PC-3 (cell line): Measurements from ENCODE around the gene ZNF469. TPM values are rescaled to one million over a fixed set of nuclear protein-coding genes. Genes with fewer than 3 reads are reported as not detected.

ENCODE experiments used
- ATAC-seq: fragments of 200-7000 bp; cut with Tn5 transposase; 2 replicates; pipeline ENCODE4 v1.9.1; 2020; ENCODE audit warnings: mild to moderate bottlenecking, moderate library complexity
- BruUV-seq: library from RNA; stranded (reverse); fragments of 400-500 nt; replicated peaks from 2 replicates; lab custom pipeline; 2021; lab: Mats Ljungman, UMichigan
- CTCF ChIA-PET: fragments of 300-600 bp; sonication (Branson Sonifier 250); formaldehyde crosslinking; loops from one replicate; lab custom pipeline; 2022; ENCODE audit warnings: antibody characterized with exemption; lab: Charles Lee
- POLR2A ChIA-PET: fragments of 300-600 bp; sonication (Branson Sonifier 250); formaldehyde crosslinking; loops from one replicate; lab custom pipeline; 2022; ENCODE audit warnings: antibody characterized with exemption; ENCODE audit not compliant: unreplicated experiment; lab: Charles Lee
- DNase-seq: peaks from one replicate; pipeline ENCODE4 v3.0.0-alpha.2; 2015
- H2AFZ ChIP-seq: fragments of 300-600 bp; sonication (generic); 2 replicates; pipeline ENCODE4 v1.6.0; 2016; ENCODE audit warnings: antibody characterized with exemption, low read length
- H3F3A ChIP-seq: fragments of 300-600 bp; sonication (generic); one replicate; pipeline ENCODE4 v1.6.0; 2017; ENCODE audit warnings: antibody characterized with exemption, low read length, control low read depth, mild to moderate bottlenecking; ENCODE audit not compliant: unreplicated experiment
- H3K27ac ChIP-seq: fragments of 300-600 bp; sonication (generic); 2 replicates; pipeline ENCODE4 v1.5.1; 2016; ENCODE audit warnings: mild to moderate bottlenecking, low read length
- H3K27me3 ChIP-seq: fragments of 300-600 bp; sonication (generic); 2 replicates; pipeline ENCODE4 v1.6.1; 2016; ENCODE audit warnings: low read length, mixed read lengths
- H3K36me3 ChIP-seq: fragments of 300-600 bp; sonication (generic); 2 replicates; pipeline ENCODE4 v1.6.1; 2016; ENCODE audit warnings: low read depth, mixed run types, low read length, mixed read lengths
- H3K4me1 ChIP-seq: fragments of 300-600 bp; sonication (generic); 2 replicates; pipeline ENCODE4 v1.5.1; 2016; ENCODE audit warnings: low read length; ENCODE audit not compliant: insufficient read depth
- H3K4me2 ChIP-seq: fragments of 300-600 bp; sonication (generic); 2 replicates; pipeline ENCODE4 v1.6.0; 2016; ENCODE audit warnings: low read length
- H3K4me3 ChIP-seq: fragments of 300-600 bp; sonication (generic); 2 replicates; pipeline ENCODE4 v1.5.1; 2016; ENCODE audit warnings: mild to moderate bottlenecking, low read length, mixed read lengths
- H3K79me2 ChIP-seq: fragments of 300-600 bp; sonication (generic); 2 replicates; pipeline ENCODE4 v1.6.1; 2017; ENCODE audit warnings: low read length, mixed read lengths
- H3K9ac ChIP-seq: fragments of 300-600 bp; sonication (generic); 2 replicates; pipeline ENCODE4 v1.6.0; 2016; ENCODE audit warnings: mild to moderate bottlenecking, low read length
- H3K9me2 ChIP-seq: fragments of 300-600 bp; sonication (generic); replicated peaks from 2 replicates; pipeline ENCODE4 v1.6.1; 2016; ENCODE audit warnings: mixed run types, low read length, mixed read lengths
- H3K9me3 ChIP-seq: fragments of 300-600 bp; sonication (generic); 2 replicates; pipeline ENCODE4 v1.6.1; 2016; ENCODE audit warnings: low read length, mixed read lengths
- H4K20me1 ChIP-seq: fragments of 300-600 bp; sonication (generic); 2 replicates; pipeline ENCODE4 v1.6.1; 2016; ENCODE audit warnings: low read length, mixed read lengths
- EZH2 ChIP-seq: fragments of 300-600 bp; sonication (generic); IDR thresholded peaks from one replicate; pipeline ENCODE4 v1.6.1; 2017; ENCODE audit warnings: antibody characterized with exemption, mild to moderate bottlenecking, low read length; ENCODE audit not compliant: unreplicated experiment
- EZH2phosphoT487 ChIP-seq: fragments of 300-600 bp; sonication (generic); IDR thresholded peaks from 2 replicates; pipeline ENCODE4 v1.6.1; 2018; ENCODE audit warnings: mild to moderate bottlenecking, antibody characterized with exemption, low read length, borderline replicate concordance
- intact Hi-C: fragments of 100-400 bp; cut with micrococcal nuclease; formaldehyde crosslinking; loops from 2 replicates; pipeline ENCODE4 v1.9.0; 2023
- total RNA-seq: library from RNA; depleted of rRNA; stranded (reverse); fragments of >200 nt; gene quantifications from 2 replicates; pipeline ENCODE4 v1.2.3, GENCODE V29; 2014
- TF ChIP-seq, protein P1 (sequence below): fragments of 300-600 bp; sonication (generic); conservative IDR thresholded peaks from 2 replicates; pipeline ENCODE4 v1.5.1; 2017; ENCODE audit warnings: antibody characterized with exemption, low read depth, mild to moderate bottlenecking, low read length

The ZNF469 gene
- total RNA-seq, 1 experiment from 2014 or later, result 3.1 TPM

DNA sequence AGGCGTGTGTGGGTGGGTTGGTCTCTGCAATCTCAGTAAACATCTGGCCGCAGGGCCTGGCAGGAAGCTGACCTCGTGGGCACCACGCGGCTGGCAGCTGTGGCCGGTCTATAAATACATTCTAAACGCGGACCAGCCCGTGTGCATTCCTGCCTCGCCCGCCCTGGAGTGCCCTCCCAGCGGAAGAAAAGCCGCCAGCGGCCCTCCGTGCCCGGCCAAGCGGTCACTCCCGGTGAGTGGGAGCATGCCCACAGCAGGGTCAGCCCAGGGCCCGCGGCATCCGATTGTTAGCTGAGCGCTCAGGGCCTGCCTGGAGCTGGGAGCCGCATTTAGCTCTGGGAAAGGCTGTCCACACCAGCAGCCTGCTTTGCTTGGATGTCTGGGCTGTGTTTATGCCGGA lies 10.3 kb downstream of the ZNF469 start:
- no peak for DNase-seq
- Histone ChIP-seq H3K4me1 (peaks cover 6% of the 10 kb centered on the region), H3K9me3 (no peaks in the 10 kb centered on the region), H3K9me2 (no peaks in the 10 kb centered on the region), H3K27ac (no peak overlapping the region), H3K27me3 (no peaks in the 10 kb centered on the region), H3K9ac (no peak overlapping the region), H2AFZ (no peak overlapping the region), H3K4me3 (no peak overlapping the region), H4K20me1 (no peaks in the 10 kb centered on the region), H3K4me2 (no peak overlapping the region), H3K79me2 (peaks cover 29% of the 10 kb centered on the region), H3K36me3 (no peaks in the 10 kb centered on the region), H3F3A (no peaks in the 10 kb centered on the region)
- ChIA-PET CTCF (no interaction called here), POLR2A (no interaction called here)
- TF ChIP-seq EZH2phosphoT487 (no peak), EZH2 (no peak)
- TF ChIP-seq, protein P1, sequence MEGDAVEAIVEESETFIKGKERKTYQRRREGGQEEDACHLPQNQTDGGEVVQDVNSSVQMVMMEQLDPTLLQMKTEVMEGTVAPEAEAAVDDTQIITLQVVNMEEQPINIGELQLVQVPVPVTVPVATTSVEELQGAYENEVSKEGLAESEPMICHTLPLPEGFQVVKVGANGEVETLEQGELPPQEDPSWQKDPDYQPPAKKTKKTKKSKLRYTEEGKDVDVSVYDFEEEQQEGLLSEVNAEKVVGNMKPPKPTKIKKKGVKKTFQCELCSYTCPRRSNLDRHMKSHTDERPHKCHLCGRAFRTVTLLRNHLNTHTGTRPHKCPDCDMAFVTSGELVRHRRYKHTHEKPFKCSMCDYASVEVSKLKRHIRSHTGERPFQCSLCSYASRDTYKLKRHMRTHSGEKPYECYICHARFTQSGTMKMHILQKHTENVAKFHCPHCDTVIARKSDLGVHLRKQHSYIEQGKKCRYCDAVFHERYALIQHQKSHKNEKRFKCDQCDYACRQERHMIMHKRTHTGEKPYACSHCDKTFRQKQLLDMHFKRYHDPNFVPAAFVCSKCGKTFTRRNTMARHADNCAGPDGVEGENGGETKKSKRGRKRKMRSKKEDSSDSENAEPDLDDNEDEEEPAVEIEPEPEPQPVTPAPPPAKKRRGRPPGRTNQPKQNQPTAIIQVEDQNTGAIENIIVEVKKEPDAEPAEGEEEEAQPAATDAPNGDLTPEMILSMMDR, result no peak
- BruUV-seq, result no TSS peak
- no peak for ATAC-seq
- intact Hi-C loops, result no loop called here

DNA sequence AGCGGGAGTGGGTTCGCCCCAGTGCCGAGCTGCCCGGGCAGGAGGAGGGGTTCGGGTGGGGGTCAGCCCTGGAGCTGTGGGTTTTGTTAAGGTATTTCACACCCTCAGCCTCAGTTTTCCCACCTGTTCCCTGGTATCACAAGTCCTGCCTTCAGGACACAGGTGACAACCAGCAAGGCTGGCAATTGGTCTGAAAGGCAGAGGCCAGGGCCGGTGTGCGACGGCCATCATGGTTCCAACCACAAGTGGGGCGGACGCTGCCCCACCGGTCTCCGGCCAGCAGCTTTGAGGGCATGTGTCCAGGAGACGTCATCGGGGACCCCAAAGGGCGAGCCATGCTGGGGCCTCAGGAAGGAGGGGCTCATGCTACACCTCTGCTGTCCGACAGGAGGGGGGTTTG lies 10.8 kb downstream of the ZNF469 start:
- Histone ChIP-seq H3K27ac (no peak overlapping the region), H2AFZ (no peak overlapping the region), H3K9me2 (no peaks in the 10 kb centered on the region), H3K27me3 (no peaks in the 10 kb centered on the region), H3K9me3 (no peaks in the 10 kb centered on the region), H4K20me1 (no peaks in the 10 kb centered on the region), H3K4me1 (peaks cover under 1% of the 10 kb centered on the region; the same call in 1 of the 2 replicates), H3K36me3 (no peaks in the 10 kb centered on the region), H3K4me3 (no peak overlapping the region), H3K79me2 (peaks cover 24% of the 10 kb centered on the region), H3K4me2 (no peak overlapping the region), H3F3A (no peaks in the 10 kb centered on the region), H3K9ac (no peak overlapping the region)
- DNase-seq (no peak), ATAC-seq (no peak)
- CTCF ChIA-PET, result no interaction called here
- POLR2A ChIA-PET, result no interaction called here
- no TSS peak for BruUV-seq
- intact Hi-C loops, result no loop called here
- no peak for TF ChIP-seq EZH2
- TF ChIP-seq, protein P1, result no peak
- TF ChIP-seq EZH2phosphoT487, result no peak

DNA sequence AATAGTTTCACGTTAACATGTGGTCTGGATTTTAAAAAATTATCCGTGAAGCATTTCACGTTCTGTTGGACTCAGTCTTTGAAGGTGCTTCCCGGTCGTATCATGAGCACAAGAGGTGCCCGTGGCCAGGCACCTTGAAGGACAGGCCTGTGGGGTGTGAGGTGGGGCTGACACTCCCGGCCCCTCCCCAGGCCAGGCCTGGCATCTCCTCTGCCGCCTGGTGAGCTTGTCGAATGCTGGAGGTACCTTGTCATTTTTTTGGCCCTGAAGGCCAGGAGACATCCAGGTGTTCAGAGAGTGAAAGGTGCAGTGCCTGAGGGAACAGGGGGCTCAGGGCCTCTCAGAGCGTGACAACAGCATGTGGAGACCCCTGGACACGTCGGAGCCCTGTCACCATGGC lies 11.7 kb downstream of the ZNF469 start:
- no peaks in the 10 kb centered on the region for H3K9me2 ChIP-seq
- intact Hi-C loops, result no loop called here
- H3K79me2 ChIP-seq, result peaks cover 15% of the 10 kb centered on the region; the same call in 1 of the 2 replicates
- ChIA-PET CTCF (no interaction called here), POLR2A (no interaction called here)
- no peak overlapping the region for H3K27ac ChIP-seq
- DNase-seq (no peak), ATAC-seq (no peak)
- H2AFZ ChIP-seq, result no peak overlapping the region
- H3K4me2 ChIP-seq, result no peak overlapping the region
- no peaks in the 10 kb centered on the region for H3K9me3 ChIP-seq
- no peaks in the 10 kb centered on the region for H3K4me1 ChIP-seq
- no peaks in the 10 kb centered on the region for H3K27me3 ChIP-seq
- no peaks in the 10 kb centered on the region for H3K36me3 ChIP-seq
- H3K9ac ChIP-seq, result no peak overlapping the region
- no peak overlapping the region for H3K4me3 ChIP-seq
- no peaks in the 10 kb centered on the region for H4K20me1 ChIP-seq
- TF ChIP-seq, protein P1, result no peak
- TF ChIP-seq EZH2, result no peak
- TF ChIP-seq EZH2phosphoT487, result no peak
- no peaks in the 10 kb centered on the region for H3F3A ChIP-seq
- no TSS peak for BruUV-seq
